ENCODE results near the gene UBAC1.
"Not testable (repeated sequence)": the region's sequence is repeated elsewhere in the genome, so short reads cannot be mapped to it uniquely, and the experiment has no call there.

Gene UBAC1

DNA sequence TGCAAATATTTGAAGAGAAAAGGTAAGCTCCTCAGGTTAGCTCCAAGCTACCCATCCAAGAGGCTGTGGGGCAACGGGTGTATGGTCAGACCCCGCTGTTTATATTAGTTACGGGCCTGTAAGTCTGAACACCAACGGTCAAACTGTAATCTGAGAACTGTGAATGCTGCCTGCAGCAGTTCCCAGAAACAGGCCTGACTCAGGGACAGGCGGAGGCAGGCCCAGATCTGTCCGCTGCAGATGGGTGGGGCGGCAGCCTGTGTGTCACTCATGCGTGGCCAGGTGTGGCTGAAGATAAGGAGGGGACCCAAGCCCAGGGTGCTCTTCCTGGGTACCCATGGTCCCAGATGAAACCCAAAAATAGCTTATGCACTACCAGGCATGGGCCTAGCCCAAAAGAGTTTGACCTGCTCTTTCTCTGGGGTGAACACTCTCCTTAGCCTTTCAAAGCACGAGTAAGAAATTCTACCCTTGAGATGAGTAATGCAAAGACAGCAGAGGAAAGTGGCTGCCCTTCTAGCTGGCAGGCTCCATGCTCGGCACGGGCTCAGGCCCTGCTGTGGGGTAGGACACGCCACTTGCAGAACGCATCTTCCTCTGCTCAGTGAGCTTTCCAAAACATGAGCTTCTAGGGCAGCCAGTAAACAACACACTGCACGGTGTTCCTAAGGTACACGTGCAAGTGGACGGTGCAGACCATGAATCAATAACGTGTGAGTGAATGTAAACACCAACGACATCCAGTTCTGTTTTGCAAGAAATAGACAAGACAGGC is 9.1 kb downstream of the UBAC1 start:
- DNase-seq: peak; percentile 98 to 100
- TF ChIP-seq POLR2A (IDR thresholded peaks at IDR 0.05; ENCODE audit: low read length) (peak; percentile 89), GATA1 (IDR thresholded peaks at IDR 0.05; ENCODE audit: low read depth, low read length) (peak; percentile 95)

DNA sequence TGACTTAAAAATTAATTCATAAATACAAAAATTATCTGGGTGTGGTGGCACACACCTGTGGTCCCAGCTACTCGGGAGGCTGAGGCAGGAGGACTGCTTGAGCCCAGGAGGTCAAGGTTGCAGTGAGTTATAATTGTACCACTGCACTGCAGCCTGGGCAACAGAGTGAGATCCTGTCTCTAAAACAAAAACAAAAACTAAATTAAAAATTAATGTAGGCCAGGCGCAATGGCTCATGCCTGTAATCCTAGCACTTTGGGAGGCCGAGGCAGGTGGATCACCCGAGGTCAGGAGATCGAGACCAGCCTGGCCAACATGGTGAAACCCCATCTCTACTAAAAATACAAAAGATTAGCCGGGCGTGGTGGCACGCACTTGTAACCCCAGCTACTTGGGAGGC is 9.9 kb downstream of the UBAC1 start:
- not testable (repeated sequence) for DNase-seq

DNA sequence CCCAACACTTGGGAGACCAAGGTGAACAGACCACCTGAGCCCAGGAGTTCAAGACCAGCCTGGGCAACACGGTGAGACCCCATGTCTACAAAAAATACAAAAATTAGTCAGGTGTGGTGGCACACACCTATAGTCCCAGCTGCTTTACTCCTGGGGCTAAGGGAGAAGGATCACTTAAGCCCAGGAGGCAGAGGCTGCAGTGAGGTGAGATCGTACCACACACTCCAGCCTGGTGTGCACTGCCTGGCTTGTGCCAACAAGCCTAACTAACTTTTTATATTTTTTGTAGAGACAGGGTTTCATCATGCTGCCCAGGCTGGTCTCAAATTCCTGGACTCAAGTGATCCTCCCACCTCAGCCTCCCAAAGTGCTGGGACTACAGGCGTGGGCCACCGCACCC is 10.3 kb downstream of the UBAC1 start:
- DNase-seq: peak in 1 of 2 experiments; percentile 69

DNA sequence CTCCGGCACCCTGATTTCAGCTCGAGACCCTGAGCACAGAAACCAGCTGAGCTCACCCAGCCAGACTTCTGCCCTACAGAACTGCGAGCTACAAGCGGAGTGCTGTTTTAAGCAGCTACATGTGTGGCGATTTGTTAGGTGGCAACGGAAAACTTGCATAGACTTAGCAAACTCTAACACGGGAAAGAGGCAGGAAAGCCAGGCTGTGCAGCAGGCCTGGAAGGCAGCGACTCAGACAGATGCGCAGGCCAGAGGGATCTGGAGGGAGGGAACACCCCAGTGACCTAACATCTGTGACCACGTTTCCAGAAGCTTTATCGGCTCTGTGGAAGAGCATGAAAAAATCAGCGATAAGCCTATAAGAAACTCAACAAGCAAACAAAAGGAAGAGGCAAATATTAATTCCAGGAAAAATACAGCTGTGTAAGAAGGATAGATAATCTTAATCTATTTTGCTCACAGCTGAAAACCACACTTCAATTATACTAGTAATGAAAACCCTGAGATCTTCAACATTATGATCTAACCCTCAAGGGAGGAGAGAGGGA is 11.0 kb downstream of the UBAC1 start:
- peak; percentile 64 for TF ChIP-seq GATA1 (IDR thresholded peaks at IDR 0.05; ENCODE audit: low read depth, low read length)
- peak; percentile 83 for TF ChIP-seq POLR2A (IDR thresholded peaks at IDR 0.05; ENCODE audit: low read length)
- DNase-seq: peak; percentile 87 to 92

DNA sequence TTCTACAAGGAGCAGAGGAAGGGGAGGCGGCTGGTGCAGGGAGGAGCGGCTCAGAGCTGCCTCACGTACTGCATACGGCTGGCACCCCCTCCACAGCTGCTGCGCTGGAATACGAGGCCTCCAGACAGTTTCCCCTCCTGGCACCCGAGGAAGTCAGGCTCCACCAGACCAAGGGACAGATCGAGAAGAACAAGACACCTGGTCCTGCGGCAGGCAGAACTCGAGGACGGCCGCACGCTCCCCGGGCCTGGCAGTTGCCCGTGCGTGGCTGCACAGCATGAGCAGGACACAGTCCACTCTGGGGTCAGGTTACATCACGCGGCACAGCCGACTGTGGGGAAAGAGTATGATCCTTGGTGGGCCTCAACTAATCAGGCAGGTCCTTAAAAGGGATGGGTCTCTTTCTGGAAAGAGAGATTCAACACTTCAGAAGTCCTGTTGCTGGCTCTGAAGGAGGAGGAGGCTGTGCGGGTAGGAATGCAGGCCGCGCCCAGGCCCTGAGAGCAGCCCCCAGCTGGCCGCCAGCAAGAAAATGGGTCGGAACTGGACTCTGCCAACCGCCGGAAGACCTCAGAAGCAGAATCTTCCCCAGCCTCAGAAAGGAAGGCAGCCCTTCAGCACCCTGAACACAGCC is 11.6 kb downstream of the UBAC1 start:
- no peak for DNase-seq
- TF ChIP-seq POLR2A (IDR thresholded peaks at IDR 0.05; ENCODE audit: low read length): no peak
- TF ChIP-seq GATA1 (IDR thresholded peaks at IDR 0.05; ENCODE audit: low read depth, low read length): no peak

DNA sequence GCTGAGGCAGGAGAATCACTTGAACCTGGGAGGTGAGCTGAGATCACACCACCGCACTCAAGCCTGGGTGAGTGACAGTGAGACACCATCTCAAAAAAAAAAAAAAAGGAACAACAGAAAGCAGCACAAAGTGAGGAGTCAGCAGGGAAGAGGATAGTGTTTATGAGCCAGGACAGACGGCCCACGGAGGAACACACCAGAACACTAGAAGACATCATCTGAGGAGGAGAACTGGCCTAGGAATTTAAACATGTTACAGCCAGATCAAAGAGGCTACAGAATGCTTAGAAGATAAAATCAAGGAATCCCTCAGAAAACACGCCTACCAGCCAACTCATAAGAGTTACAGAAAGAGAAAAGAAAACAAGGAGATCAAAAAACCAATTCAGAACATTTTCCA is 12.2 kb downstream of the UBAC1 start:
- no peak for TF ChIP-seq POLR2A (IDR thresholded peaks at IDR 0.05; ENCODE audit: low read length)
- TF ChIP-seq GATA1 (IDR thresholded peaks at IDR 0.05; ENCODE audit: low read depth, low read length): no peak
- peak in 1 of 2 experiments; percentile 56 for DNase-seq

DNA sequence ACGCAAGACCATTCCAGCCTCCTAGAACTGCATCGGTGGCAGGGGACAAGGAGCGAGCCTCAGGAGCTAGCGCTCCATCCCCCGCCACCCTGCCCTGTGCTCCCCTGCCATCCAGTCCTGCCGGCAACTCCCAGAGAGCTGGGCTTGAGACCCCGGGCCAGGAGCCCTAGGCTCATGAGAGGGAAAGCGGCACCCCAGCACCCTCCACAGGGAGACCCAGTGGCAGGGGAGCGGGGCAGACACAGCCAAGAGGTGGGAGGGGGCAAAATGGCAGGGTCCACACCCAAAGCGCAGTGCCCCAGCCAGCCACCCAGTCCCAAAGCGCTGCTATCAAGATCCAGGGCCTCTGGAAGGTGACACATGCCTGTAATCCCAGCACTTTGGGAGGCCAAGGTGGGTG is 12.7 kb downstream of the UBAC1 start:
- no peak for TF ChIP-seq GATA1 (IDR thresholded peaks at IDR 0.05; ENCODE audit: low read depth, low read length)
- DNase-seq: peak in 1 of 2 experiments; percentile 43

DNA sequence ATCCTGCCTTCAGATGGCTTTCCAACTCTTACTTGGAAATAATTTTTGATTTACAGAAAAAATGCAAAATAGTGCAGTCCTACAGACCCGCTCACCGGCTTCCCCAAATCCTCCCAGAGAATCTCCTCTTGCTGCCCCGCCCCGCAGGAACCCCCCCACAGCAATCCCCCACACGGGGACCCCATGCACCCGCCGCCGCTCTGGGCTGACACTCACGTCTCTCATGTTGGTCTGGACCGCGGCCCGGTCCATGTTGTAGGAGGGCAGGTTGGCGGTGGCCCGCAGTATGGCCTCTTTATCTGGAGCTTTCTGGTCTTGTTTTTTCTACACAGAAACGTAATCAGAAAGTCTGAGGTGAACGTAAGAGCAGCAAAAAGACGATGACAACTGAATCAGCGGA is 13.6 kb downstream of the UBAC1 start:
- no peak for TF ChIP-seq GATA1 (IDR thresholded peaks at IDR 0.05; ENCODE audit: low read depth, low read length)
- TF ChIP-seq POLR2A (IDR thresholded peaks at IDR 0.05; ENCODE audit: low read length): no peak
- no peak for DNase-seq

DNA sequence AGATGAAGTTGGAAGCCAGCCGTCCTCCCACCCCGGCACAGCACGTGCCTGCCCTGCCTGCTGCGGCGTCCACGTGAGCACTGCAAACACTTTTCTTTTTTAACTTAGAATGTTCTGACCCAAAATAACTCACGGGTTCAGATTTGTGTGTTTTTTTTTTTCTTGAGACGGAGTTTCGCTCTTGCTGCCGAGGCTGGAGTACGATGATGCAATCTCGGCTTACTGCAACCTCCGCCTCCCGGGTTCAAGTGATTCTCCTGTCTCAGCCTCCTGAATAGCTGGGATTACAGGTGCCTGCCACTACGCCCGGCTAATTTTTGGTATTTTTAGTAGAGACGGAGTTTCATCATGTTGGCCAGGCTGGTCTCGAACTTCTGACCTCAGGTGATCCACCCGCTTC is 14.1 kb downstream of the UBAC1 start:
- not testable (repeated sequence) for DNase-seq

DNA sequence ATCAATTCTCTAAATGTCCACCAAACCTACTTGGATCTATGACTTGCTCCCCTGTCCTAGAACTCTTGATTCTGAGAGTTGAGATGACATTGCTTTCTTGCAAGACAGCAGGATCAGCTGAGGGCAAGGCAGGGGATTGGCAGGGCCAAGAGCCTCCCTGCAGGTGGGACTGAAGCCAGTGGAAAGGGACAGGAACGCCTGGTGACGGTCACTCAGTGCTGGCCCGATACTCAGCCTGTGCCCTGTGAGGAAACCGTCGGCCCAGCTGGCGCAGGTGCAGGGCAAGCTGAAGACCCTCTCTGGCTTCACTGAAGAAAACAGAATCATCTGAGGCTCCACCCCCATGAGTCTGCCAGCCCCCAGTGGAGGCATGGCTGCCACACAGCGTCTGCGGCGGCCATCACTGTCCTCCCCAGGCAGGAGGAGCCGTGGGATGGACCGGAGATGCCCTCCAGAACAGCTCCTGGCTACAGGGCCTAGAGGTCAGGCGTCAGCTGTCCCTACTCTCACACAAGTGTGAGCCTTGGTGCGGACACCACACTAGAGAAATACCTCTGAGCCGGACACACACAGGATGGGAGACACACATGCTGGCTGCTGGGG is 14.7 kb downstream of the UBAC1 start:
- TF ChIP-seq GATA1 (IDR thresholded peaks at IDR 0.05; ENCODE audit: low read depth, low read length) (no peak), POLR2A (IDR thresholded peaks at IDR 0.05; ENCODE audit: low read length) (no peak)
- no peak for DNase-seq

DNA sequence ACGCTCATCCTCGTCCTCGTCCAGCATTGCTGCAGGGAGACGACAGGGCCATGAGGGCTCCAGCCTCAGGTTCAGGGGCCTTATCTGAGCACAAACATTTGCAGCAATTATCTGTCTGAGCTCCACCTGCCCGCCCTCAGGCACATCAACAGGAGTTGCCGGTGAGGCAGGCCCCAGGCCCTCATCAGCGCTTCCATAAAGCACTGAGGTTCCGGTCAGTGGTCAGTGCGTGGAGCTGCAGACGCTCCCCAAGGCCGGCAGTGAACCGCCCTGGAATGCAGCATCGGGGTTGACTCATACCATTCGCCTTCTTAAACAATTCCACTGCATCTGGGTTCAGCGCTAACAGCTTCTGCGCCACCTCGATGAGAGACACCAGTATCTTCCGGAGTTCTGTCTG is 15.2 kb downstream of the UBAC1 start:
- no peak for TF ChIP-seq GATA1 (IDR thresholded peaks at IDR 0.05; ENCODE audit: low read depth, low read length)
- TF ChIP-seq POLR2A (IDR thresholded peaks at IDR 0.05; ENCODE audit: low read length): no peak

DNA sequence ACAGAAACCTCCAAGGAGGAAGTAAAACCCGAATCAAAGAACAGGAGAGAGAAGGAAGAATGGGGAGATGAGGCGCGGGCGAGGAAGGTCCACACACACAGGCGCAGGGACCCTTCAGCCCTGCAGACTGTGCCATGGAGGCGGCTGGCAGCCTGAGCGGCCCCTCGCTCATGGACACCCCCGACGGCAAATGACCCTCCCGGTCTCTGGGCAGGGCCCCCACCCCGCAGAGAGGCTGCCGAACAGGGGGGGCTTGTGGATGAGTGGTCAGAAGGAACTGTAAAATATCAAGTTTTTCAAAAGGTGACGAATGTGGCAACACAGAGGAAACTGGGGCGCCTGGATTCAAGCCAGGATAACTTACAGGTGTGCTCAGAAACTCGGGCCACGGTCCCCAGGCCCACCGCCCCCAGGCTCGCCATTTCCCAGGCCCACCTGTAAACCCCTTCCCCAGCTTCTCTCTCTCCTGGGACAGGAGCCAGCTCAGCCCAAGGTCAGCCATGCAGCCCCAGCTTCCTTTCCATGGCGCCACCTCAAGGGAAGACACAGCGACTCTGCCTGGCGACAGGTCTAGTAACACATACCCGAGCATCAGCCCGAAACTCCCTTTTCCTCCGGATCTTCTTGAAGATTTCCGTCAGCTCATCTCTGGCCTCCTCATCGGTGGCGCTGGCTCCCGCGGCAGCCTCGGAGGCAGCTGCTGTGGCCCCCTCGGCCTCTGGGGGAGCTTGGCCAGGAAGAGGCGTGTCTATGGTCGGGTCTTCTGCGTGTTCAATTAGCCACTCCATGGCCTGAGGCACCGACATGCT is 16.5 kb downstream of the UBAC1 start:
- no peak for DNase-seq
- no peak for TF ChIP-seq POLR2A (IDR thresholded peaks at IDR 0.05; ENCODE audit: low read length)
- no peak for TF ChIP-seq GATA1 (IDR thresholded peaks at IDR 0.05; ENCODE audit: low read depth, low read length)

More for the DNA sequence above, 15.2 kb downstream of the UBAC1 start:
- peak in 1 of 2 experiments; percentile 45 for DNase-seq

DNA sequence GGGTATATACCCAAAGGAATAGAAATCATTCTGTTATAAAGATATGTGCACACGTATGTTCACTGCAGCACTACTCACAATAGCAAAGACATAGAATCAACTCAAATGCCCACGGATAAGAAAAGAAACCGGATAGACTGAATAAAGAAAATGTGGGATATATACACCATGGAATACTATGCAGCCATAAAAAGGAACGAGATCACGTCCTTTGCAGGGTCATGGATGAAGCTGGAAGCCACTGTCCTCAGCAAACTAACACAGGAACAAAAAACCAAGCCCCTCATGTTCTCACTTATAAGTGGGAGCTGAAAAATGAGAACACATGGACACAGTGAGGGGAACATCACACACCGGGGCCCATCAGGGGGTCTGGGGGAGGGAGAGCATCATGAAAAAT is 17.6 kb downstream of the UBAC1 start:
- DNase-seq: not testable (repeated sequence)

DNA sequence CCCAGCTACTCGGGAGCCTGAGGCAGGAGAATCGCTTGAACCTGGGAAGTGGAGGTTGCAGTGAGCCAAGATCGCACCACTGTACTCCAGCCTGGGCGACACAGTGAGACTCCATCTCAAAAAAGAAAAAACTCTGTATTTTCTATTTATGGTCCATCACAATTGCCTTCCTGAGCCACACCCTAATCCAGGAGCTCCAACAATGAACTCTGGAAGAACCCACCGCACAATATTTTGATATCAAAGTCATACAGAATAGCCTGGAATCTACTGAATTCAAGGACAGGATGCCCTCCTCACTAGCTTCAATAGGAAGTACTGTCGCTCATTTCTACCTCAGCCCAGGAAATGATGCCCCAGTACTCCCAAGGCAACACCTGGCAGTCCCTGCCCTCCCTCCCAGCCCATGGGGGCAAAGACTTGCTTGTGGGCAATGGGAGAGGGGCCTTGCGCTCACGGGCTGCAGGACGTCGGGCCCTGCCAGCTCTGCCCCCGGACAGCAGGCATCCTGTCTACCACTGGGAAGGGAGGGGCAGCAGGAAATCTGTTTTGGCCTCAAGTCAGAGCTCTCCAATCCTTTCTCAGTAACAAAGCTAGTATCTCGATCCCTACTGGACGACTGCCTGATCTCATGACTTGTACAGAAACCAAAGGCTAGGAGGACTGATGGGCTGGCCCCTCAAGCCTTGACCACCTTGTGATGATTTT is 19.7 kb downstream of the UBAC1 start:
- no peak for TF ChIP-seq GATA1 (IDR thresholded peaks at IDR 0.05; ENCODE audit: low read depth, low read length)
- no peak for TF ChIP-seq POLR2A (IDR thresholded peaks at IDR 0.05; ENCODE audit: low read length)
- no peak for DNase-seq

All from erythroblast (primary cell).